Neural progenitor cell (in vitro differentiated cells): ENCODE measurements around the gene ATF4.

ENCODE experiments used
- EZH2 ChIP-seq: fragments of 200-600 bp; sonication (generic); IDR thresholded peaks from 2 replicates; pipeline ENCODE4 v1.6.1; 2017; ENCODE audit warnings: antibody characterized with exemption, mild to moderate bottlenecking, moderate library complexity
- TF ChIP-seq, protein P1 (sequence below): fragments of 200-600 bp; sonication (generic); IDR thresholded peaks from 2 replicates; pipeline ENCODE4 v1.5.1; 2017; ENCODE audit warnings: antibody characterized with exemption, mild to moderate bottlenecking

DNA sequence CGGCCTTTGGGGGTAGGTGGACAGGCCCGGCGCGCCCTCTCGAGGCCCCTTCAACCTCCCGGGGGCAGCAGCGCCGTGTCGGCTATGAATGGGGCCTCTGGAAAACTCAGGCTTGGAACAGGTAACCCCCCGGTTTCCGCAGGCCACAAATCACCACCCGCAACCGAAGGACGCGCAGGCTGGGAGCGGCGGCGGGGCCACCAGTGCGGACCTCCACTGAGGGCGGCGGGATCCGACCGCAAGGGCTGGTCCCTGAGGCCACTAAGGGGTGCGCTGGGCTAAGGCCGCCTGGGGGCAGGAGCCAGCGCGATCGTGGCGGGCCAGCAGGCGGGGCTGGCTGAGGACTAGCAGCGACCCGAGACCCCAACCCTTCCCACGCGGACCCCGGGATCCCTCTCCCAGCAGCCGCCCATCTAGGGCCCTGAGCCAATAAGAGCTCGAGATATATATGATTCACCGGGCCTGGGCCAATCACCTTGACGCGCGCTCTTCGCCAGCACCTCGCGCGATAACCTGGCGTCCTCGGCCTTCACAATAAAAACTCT, 609 bp upstream of the ATF4 start:
- TF ChIP-seq, protein P1, sequence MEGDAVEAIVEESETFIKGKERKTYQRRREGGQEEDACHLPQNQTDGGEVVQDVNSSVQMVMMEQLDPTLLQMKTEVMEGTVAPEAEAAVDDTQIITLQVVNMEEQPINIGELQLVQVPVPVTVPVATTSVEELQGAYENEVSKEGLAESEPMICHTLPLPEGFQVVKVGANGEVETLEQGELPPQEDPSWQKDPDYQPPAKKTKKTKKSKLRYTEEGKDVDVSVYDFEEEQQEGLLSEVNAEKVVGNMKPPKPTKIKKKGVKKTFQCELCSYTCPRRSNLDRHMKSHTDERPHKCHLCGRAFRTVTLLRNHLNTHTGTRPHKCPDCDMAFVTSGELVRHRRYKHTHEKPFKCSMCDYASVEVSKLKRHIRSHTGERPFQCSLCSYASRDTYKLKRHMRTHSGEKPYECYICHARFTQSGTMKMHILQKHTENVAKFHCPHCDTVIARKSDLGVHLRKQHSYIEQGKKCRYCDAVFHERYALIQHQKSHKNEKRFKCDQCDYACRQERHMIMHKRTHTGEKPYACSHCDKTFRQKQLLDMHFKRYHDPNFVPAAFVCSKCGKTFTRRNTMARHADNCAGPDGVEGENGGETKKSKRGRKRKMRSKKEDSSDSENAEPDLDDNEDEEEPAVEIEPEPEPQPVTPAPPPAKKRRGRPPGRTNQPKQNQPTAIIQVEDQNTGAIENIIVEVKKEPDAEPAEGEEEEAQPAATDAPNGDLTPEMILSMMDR: peak; percentile 54
- no peak for TF ChIP-seq EZH2
